HCT116 (cell line): ENCODE results near the gene TOP3B.
"Not testable (repeated sequence)": the region's sequence is repeated elsewhere in the genome, so short reads cannot be mapped to it uniquely, and the experiment has no call there.

Experiments used
- EGR1 ChIP-seq: IDR thresholded peaks from 2 replicates; pipeline ENCODE4 v1.6.1; 2012; ENCODE audit warnings: low read depth
- EZH2 ChIP-seq: fragments of 200-600 bp; sonication (generic); IDR thresholded peaks from 2 replicates; pipeline ENCODE4 v1.6.1; 2017; ENCODE audit warnings: antibody characterized with exemption, mixed run types
- EZH2phosphoT487 ChIP-seq: fragments of 200-600 bp; IDR thresholded peaks from 2 replicates; pipeline ENCODE4 v1.6.1; 2018; ENCODE audit warnings: antibody characterized with exemption, borderline replicate concordance
- JUND ChIP-seq: IDR thresholded peaks from 2 replicates; pipeline ENCODE4 v1.6.1; 2012
- POLR2A ChIP-seq: IDR thresholded peaks from 2 replicates; pipeline ENCODE4 v1.7.0; 2011; ENCODE audit warnings: borderline replicate concordance; ENCODE audit not compliant: insufficient read depth, insufficient read length; ENCODE audit errors: extremely low read depth
- POLR2AphosphoS5 ChIP-seq: IDR thresholded peaks from 2 replicates; pipeline ENCODE4 v1.6.1; 2011; ENCODE audit warnings: mild to moderate bottlenecking, low read depth, low read length, moderate library complexity
- RAD21 ChIP-seq: IDR thresholded peaks from 2 replicates; pipeline ENCODE4 v1.6.1; 2012; ENCODE audit warnings: low read depth, mild to moderate bottlenecking
- SIN3A ChIP-seq: IDR thresholded peaks from 2 replicates; pipeline ENCODE4 v1.6.1; 2012; ENCODE audit warnings: low read depth
- SP1 ChIP-seq: IDR thresholded peaks from 2 replicates; pipeline ENCODE4 v1.6.1; 2012; ENCODE audit warnings: low read depth
- YY1 ChIP-seq: IDR thresholded peaks from 2 replicates; pipeline ENCODE4 v1.6.1; 2011; ENCODE audit warnings: low read length, low read depth, moderate library complexity, mild to moderate bottlenecking; ENCODE audit not compliant: insufficient replicate concordance; ENCODE audit errors: extremely low read depth
- TF ChIP-seq, protein P1 (sequence below): IDR thresholded peaks from 2 replicates; pipeline ENCODE4 v1.6.1; 2012
- TF ChIP-seq, protein P2 (sequence below), 3 experiments: fragments of 200-600 bp in 1 of 3; sonication (generic) in 1 of 3; IDR thresholded peaks in 2 of 3; conservative IDR thresholded peaks in 1 of 3; 2 replicates each; pipeline ENCODE4 v1.5.1; 2012 to 2017; ENCODE audit warnings: low read depth in 2 of 3, low read length in 2 of 3, antibody characterized with exemption in 1 of 3, borderline replicate concordance in 1 of 3, control low read depth in 1 of 3, mild to moderate bottlenecking in 1 of 3, mixed read lengths in 1 of 3, mixed run types in 1 of 3, moderate library complexity in 1 of 3; ENCODE audit not compliant: insufficient read depth in 1 of 3
- TF ChIP-seq, protein P3 (sequence below): IDR thresholded peaks from 2 replicates; pipeline ENCODE4 v1.6.1; 2012; ENCODE audit warnings: low read depth
- TF ChIP-seq, protein P4 (sequence below): IDR thresholded peaks from 2 replicates; pipeline ENCODE4 v1.6.1; 2012

DNA sequence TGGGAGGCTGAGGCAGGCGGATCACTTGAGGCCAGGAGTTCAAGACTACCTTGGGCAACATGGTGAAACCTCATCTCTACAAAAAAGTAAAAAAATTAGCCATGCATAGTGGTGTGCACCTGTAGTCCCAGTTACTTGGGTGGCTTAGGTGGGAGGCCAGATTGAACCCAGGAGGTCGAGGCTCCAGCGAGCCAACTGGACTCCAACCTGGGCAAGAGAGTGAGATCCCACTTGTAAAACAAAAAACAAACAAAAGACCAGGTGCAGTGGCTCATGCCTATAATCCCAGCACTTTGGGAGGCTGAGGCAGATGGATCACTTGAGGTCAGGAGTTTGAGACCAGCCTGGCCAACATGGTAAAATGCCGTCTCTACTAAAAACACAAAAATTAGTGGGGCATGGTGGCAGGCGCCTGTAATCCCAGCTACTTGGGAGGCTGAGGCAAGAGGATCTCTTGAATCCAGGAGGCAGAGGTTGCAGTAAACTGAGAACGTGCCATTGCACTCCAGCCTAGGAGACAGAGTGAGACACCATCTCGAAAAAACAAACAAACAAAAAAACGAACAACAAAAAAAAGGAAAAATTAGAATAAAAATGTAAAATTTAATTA is 68.4 kb downstream of the TOP3B start:
- not testable (repeated sequence) for TF ChIP-seq EZH2phosphoT487, JUND, EZH2, EGR1, POLR2AphosphoS5, SP1, YY1, POLR2A, SIN3A, RAD21
- TF ChIP-seq, protein P1, sequence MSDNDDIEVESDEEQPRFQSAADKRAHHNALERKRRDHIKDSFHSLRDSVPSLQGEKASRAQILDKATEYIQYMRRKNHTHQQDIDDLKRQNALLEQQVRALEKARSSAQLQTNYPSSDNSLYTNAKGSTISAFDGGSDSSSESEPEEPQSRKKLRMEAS: not testable (repeated sequence)
- TF ChIP-seq, protein P2, sequence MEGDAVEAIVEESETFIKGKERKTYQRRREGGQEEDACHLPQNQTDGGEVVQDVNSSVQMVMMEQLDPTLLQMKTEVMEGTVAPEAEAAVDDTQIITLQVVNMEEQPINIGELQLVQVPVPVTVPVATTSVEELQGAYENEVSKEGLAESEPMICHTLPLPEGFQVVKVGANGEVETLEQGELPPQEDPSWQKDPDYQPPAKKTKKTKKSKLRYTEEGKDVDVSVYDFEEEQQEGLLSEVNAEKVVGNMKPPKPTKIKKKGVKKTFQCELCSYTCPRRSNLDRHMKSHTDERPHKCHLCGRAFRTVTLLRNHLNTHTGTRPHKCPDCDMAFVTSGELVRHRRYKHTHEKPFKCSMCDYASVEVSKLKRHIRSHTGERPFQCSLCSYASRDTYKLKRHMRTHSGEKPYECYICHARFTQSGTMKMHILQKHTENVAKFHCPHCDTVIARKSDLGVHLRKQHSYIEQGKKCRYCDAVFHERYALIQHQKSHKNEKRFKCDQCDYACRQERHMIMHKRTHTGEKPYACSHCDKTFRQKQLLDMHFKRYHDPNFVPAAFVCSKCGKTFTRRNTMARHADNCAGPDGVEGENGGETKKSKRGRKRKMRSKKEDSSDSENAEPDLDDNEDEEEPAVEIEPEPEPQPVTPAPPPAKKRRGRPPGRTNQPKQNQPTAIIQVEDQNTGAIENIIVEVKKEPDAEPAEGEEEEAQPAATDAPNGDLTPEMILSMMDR (IDR thresholded peaks at IDR 0.05 in 2 of 3, conservative IDR thresholded peaks at IDR 0.05 in 1 of 3; ENCODE audit: borderline replicate concordance in 1 of 3, insufficient read depth in 1 of 3, low read depth in 2 of 3, low read length in 2 of 3): not testable (repeated sequence)
- TF ChIP-seq, protein P3, sequence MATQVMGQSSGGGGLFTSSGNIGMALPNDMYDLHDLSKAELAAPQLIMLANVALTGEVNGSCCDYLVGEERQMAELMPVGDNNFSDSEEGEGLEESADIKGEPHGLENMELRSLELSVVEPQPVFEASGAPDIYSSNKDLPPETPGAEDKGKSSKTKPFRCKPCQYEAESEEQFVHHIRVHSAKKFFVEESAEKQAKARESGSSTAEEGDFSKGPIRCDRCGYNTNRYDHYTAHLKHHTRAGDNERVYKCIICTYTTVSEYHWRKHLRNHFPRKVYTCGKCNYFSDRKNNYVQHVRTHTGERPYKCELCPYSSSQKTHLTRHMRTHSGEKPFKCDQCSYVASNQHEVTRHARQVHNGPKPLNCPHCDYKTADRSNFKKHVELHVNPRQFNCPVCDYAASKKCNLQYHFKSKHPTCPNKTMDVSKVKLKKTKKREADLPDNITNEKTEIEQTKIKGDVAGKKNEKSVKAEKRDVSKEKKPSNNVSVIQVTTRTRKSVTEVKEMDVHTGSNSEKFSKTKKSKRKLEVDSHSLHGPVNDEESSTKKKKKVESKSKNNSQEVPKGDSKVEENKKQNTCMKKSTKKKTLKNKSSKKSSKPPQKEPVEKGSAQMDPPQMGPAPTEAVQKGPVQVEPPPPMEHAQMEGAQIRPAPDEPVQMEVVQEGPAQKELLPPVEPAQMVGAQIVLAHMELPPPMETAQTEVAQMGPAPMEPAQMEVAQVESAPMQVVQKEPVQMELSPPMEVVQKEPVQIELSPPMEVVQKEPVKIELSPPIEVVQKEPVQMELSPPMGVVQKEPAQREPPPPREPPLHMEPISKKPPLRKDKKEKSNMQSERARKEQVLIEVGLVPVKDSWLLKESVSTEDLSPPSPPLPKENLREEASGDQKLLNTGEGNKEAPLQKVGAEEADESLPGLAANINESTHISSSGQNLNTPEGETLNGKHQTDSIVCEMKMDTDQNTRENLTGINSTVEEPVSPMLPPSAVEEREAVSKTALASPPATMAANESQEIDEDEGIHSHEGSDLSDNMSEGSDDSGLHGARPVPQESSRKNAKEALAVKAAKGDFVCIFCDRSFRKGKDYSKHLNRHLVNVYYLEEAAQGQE: not testable (repeated sequence)
- TF ChIP-seq, protein P4, sequence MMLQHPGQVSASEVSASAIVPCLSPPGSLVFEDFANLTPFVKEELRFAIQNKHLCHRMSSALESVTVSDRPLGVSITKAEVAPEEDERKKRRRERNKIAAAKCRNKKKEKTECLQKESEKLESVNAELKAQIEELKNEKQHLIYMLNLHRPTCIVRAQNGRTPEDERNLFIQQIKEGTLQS: not testable (repeated sequence)
